ENCODE measurements around the gene LARGE1.

Gene LARGE1

DNA sequence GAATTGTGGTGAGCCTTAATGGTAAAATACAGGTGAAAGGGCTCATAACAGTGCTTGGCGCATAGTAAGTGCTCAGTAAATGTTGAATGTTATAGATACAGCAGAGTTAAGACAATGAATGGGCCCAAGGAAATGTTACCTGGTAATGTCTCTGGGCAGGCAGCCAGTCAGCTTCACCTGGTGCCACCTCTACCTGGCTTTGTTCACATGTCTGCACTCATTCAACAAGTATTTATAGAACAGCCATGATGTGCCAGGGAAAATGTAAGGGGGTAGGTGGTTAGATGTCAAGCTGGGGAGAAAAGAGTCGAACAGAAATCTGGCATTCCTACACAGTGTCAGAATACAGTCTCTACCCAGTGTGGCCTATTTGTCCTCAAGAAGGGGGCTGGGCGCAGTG is 623.3 kb downstream of the LARGE1 start:
- no peak for FAIRE-seq
- no peak for TF ChIP-seq POLR2A (IDR thresholded peaks at IDR 0.05; ENCODE audit: low read depth, low read length)
- DNase-seq (ENCODE audit: insufficient read length, low spot score), result no peak

DNA sequence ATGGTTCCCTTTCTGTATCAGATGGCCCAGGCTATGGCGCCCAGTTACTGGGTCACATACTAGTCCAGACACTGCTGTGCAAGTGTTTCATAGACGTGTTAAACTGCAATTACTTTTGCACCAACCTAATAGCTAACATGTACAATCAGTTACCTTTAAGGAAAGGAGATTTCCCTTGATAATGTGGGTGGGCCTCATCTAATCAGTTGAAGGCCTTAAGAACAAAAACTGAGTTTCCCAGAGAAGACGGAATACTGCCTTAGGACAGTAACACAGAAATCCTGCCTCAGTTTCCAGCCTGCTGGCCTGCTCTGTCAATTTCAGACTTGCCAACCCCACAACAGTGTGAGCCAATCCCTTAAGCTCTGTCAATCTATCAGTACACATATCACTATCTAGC is 632.2 kb downstream of the LARGE1 start:
- FAIRE-seq (no peak), DNase-seq (ENCODE audit: insufficient read length, low spot score) (no peak)
- no peak for TF ChIP-seq POLR2A (IDR thresholded peaks at IDR 0.05; ENCODE audit: low read depth, low read length)

GRCh38 chr22:33275073-33275443 is 645.2 kb downstream of the LARGE1 start:
- no peak for TF ChIP-seq POLR2A (IDR thresholded peaks at IDR 0.05; ENCODE audit: low read depth, low read length)
- FAIRE-seq, result no peak
- DNase-seq (ENCODE audit: insufficient read length, low spot score), result no peak

GRCh38 chr22:33274214-33275072 is 645.8 kb downstream of the LARGE1 start:
- no peak for TF ChIP-seq POLR2A (IDR thresholded peaks at IDR 0.05; ENCODE audit: low read depth, low read length)
- DNase-seq (ENCODE audit: insufficient read length, low spot score), result peak; percentile 10
- no peak for FAIRE-seq

DNA sequence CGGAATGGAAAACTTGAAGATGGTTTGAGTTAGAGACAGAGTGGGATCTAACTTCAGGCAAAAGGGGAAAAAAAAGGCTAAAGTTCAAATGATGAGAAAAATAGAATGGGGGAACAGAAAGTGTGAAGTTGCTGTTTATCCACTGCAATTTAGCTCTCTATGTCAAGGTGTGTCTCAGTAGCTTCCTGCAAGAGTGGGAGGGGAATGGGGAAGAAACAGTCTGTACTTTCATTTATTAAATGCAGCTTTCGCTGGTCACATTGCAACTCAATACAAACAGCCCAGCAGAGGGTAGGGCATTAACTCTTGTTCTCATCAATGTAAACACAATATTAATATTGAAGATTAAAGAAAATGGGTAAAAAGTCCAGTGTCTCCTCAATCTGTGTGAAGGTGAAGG is 647.4 kb downstream of the LARGE1 start:
- DNase-seq (ENCODE audit: insufficient read length, low spot score) (no peak), FAIRE-seq (no peak)
- TF ChIP-seq POLR2A (IDR thresholded peaks at IDR 0.05; ENCODE audit: low read depth, low read length), result no peak

DNA sequence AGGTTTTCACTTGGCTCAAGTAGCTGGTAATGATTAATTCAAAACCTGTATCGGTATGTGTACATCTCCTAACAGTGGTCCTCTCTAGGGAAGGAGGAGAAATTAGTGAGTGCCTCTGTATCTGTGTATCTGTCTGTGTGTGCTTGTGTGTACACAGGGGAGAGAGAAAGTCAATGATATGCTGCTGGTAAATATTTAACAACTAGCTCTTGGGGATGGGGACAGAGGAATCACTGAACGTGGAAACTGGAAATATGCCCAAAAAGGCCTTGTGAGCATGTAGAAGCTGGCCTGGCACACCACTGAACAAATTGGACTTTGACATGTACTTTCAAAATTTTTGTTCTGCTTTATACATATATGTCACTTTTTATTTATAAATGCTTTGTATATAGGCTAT is 648.1 kb downstream of the LARGE1 start:
- DNase-seq (ENCODE audit: insufficient read length, low spot score) (no peak), FAIRE-seq (no peak)
- TF ChIP-seq POLR2A (IDR thresholded peaks at IDR 0.05; ENCODE audit: low read depth, low read length), result no peak

DNA sequence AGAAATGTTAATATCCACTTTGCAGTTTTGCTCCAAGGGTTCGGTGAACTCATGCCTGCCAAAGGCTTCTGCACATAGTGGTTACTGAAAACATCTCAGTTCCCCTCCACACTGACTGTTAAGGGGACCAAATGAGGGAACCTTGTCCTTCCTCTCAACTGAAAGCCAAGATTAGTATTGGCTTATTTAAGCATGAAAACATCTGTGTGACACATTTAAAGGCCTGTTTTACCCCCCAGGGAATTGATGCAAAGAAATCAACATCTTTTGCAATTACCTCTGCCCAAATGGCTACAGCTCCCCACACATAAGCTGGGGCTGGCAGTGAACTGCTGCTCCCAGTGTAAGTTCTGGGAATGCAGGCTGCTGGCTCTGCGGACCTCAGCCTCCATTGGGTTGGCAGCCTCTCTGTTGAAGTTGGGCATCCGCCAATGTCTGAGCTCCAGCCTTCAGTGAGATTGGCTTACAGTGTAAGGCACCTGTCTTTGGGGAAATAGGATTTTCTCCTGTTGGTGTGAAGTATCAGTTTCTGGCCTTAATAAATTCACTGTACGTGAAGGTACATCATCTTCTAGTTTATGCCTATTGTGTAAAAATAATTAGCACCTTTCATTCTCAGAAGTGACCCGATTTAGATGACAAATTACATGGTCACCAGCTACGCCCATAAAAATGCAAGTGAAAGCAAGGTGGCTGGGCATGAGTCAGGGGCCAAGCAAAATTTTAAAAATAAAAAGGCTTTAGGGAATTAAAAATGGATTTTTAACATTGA is 648.7 kb downstream of the LARGE1 start:
- FAIRE-seq (no peak), DNase-seq (ENCODE audit: insufficient read length, low spot score) (no peak)

GRCh38 chr22:33270596-33270995 is 649.7 kb downstream of the LARGE1 start:
- FAIRE-seq, result no peak
- no peak for DNase-seq (ENCODE audit: insufficient read length, low spot score)
- no peak for TF ChIP-seq POLR2A (IDR thresholded peaks at IDR 0.05; ENCODE audit: low read depth, low read length)

More for the DNA sequence above, 648.7 kb downstream of the LARGE1 start:
- TF ChIP-seq POLR2A (IDR thresholded peaks at IDR 0.05; ENCODE audit: low read depth, low read length), result no peak

DNA sequence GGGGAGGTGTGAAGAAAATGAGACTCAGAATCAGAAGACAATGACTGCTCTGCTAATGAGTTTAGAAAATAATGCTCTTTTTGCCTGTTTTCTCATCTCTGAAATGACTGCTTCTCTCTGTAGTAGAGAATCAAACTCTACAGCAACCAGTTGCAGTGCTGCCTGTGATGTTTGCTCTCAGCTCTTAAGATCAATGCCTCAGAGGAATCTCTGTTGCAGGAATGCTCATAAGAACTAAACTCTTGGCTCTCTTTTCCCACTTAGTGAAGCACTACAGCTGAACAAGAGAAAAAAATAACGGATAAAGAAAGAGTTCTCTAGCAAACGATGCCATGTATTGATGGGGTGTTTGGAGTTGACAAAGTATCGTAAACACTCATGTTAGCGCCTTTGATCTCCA is 658.6 kb downstream of the LARGE1 start:
- DNase-seq (ENCODE audit: insufficient read length, low spot score) (no peak), FAIRE-seq (no peak)
- TF ChIP-seq POLR2A (IDR thresholded peaks at IDR 0.05; ENCODE audit: low read depth, low read length), result no peak

DNA sequence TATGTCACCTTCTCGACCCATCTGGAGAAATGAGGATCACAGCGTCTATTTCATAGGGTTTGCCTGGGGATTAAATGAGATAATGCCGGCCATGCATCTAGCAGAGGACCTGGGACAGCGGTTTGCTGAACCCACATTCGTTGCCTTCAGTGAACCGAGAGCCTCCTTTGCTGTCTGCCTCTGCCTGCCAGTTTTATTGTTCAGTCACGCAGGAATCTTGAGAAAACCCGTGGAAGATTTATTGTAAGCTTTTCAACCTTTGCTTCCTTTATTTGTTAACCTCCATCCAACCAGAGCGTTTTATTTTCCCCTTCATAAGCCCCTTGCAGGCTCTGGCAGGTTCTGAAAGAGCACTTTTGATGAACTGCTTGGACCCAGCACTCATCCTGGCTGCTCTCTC is 659.8 kb downstream of the LARGE1 start:
- no peak for TF ChIP-seq POLR2A (IDR thresholded peaks at IDR 0.05; ENCODE audit: low read depth, low read length)
- FAIRE-seq, result no peak
- DNase-seq (ENCODE audit: insufficient read length, low spot score), result no peak

DNA sequence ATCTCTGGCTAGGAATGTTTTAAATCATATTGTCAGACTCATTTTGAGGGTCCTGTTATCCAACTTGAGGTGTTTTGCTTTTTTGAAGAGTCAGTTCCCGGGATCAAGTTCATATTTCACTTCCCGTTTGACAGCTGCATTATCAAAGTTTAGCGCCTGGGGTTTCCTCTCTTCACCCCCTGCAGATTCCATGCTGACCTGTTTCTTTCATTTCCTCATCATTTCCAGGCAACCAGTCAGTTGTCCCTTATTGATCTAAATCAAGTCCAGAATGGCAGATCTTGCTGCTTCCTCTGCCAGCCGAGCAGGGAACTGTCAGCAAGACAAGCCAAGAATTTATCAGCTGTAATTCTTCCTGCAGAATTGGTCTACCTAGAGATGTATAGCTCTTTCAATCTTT is 664.5 kb downstream of the LARGE1 start:
- no peak for DNase-seq (ENCODE audit: insufficient read length, low spot score)
- TF ChIP-seq POLR2A (IDR thresholded peaks at IDR 0.05; ENCODE audit: low read depth, low read length), result no peak
- no peak for FAIRE-seq

- DNase-seq (ENCODE audit: insufficient read length, low spot score), result no peak
- no peak for FAIRE-seq
These were observed 671.3 kb downstream of the LARGE1 start for GRCh38 chr22:33248948-33249347.

DNA sequence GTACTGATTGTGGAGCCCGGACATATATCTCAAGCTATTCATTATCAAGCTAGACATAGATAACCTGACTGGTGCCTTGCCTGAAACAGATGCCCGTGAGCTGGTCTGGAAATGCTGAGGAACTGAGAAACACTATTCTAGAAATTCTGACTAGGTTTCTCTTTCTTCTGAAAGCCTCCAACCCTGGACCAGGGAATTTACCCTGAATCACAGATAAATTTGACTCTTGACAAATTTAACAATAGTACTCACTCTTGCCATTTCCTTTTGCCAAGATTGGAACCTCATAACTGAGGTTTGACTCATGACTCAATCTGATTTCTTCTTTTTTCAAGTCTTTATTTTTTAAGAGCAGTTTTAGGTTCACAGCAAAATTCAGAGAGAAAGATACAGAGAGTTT is 672.5 kb downstream of the LARGE1 start:
- no peak for TF ChIP-seq POLR2A (IDR thresholded peaks at IDR 0.05; ENCODE audit: low read depth, low read length)
- DNase-seq (ENCODE audit: insufficient read length, low spot score) (no peak), FAIRE-seq (no peak)

More at GRCh38 chr22:33248948-33249347, 671.3 kb downstream of the LARGE1 start:
- TF ChIP-seq POLR2A (IDR thresholded peaks at IDR 0.05; ENCODE audit: low read depth, low read length), result no peak

GRCh38 chr22:33242078-33242477 is 678.2 kb downstream of the LARGE1 start:
- no peak for DNase-seq (ENCODE audit: insufficient read length, low spot score)
- FAIRE-seq, result no peak
- no peak for TF ChIP-seq POLR2A (IDR thresholded peaks at IDR 0.05; ENCODE audit: low read depth, low read length)
